ENCODE results near the gene DCBLD1. TPM values are rescaled to one million over a fixed set of nuclear protein-coding genes. Genes with fewer than 3 reads are reported as not detected.

Gene DCBLD1
- total and polyA plus RNA-seq, 2 of the 4 experiments (the other 2 are of a cell fraction) = 21.1 to 27.8 TPM

- peak overlapping the region; percentile 24; the same call in 1 of the 2 replicates for H3K18ac ChIP-seq (ENCODE audit: low read depth, low read length)
Observed at GRCh38 chr6:117509021-117509420, 26.5 kb downstream of the DCBLD1 start.

More at GRCh38 chr6:117509021-117509420, 26.5 kb downstream of the DCBLD1 start:
- Histone ChIP-seq H4K5ac (ENCODE audit: low read depth, low read length) (peak overlapping the region; percentile 21; the same call in 1 of the 2 replicates), H3K4me3 (ENCODE audit: insufficient read depth, low read depth, low read length) (no peak overlapping the region), H3K14ac (replicated peaks; ENCODE audit: low read depth, low read length) (no peak overlapping the region), H3K23ac (ENCODE audit: low read depth, low read length) (no peak overlapping the region), H2AK9ac (replicated peaks; ENCODE audit: low read depth, low read length, poor library complexity) (no peak overlapping the region), H3K36me3 (ENCODE audit: control insufficient read depth, insufficient read depth, low read length) (peaks cover 9% of the 10 kb centered on the region), H3K4me2 (ENCODE audit: low read depth, low read length) (no peak overlapping the region), H4K8ac (ENCODE audit: low read depth in 2 of 2, low read length in 2 of 2) (no peak overlapping the region), H2AK5ac (ENCODE audit: low read depth, low read length) (peak overlapping the region; percentile 59; the same call in 1 of the 2 replicates), H2AFZ (replicated peaks; ENCODE audit: low read length, poor library complexity) (no peak overlapping the region), H4K91ac (ENCODE audit: insufficient read depth, low read depth, low read length) (no peak overlapping the region), H3K9ac (ENCODE audit: low read depth, low read length) (no peak overlapping the region), H3K4me1 (ENCODE audit: control insufficient read depth, insufficient read depth, low read length) (peaks cover 25% of the 10 kb centered on the region), H3K56ac (ENCODE audit: extremely low read depth, insufficient read depth, low read length) (no peak overlapping the region), H4K20me1 (ENCODE audit: insufficient read depth, low read length) (peaks cover 3% of the 10 kb centered on the region; the same call in 1 of the 2 replicates), H2BK120ac (ENCODE audit: low read depth, low read length) (no peak overlapping the region), H3K9me3 (ENCODE audit: control insufficient read depth, insufficient read depth, low read length) (no peaks in the 10 kb centered on the region), H2BK5ac (ENCODE audit: low read depth, low read length, poor library complexity, severe bottlenecking) (no peak overlapping the region), H2BK15ac (ENCODE audit: low read depth, low read length) (no peak overlapping the region), H3K27me3 (ENCODE audit: control insufficient read depth, insufficient read depth, low read length) (no peaks in the 10 kb centered on the region), H3K79me1 (ENCODE audit: low read depth in 1 of 2, low read length in 2 of 2) (peaks cover 37 to 56% of the 10 kb centered on the region in 2 experiments), H3K27ac (ENCODE audit: insufficient read depth, low read length) (no peak overlapping the region), H2BK20ac (ENCODE audit: low read depth, low read length) (no peak overlapping the region), H3K9me1 (ENCODE audit: insufficient read depth, low read length) (peaks cover 15% of the 10 kb centered on the region), H3K4ac (ENCODE audit: low read depth, low read length) (no peak overlapping the region)
- in situ Hi-C loops (cut with MboI; ENCODE audit: low sequenced_read_pairs) (no loop called here), intact Hi-C loops (cut with micrococcal nuclease) (no loop called here), dilution Hi-C loops (cut with HindIII; ENCODE audit: low sequenced_read_pairs, unreplicated experiment) (no loop called here)
- no peak for ATAC-seq (ENCODE audit: low read depth)
- no peak for TF ChIP-seq MXI1 (IDR thresholded peaks at IDR 0.05; ENCODE audit: borderline replicate concordance, low read depth, low read length)
- no peak for TF ChIP-seq POLR2A (IDR thresholded peaks at IDR 0.05; ENCODE audit: low read depth, low read length)
- no peak for DNase-seq
- POLR2A ChIA-PET (ENCODE audit: unreplicated experiment) = no interaction called here
- no TSS peak for BruUV-seq (replicated peaks)
- WGBS, 2 experiments (ENCODE audit: extremely low coverage in 2 of 2, insufficient read length in 1 of 2) = no CpG with 5 or more reads among the region's 7 CpGs
- CTCF ChIA-PET = no interaction called here
